ENCODE data around the gene AARS2. TPM values are rescaled to one million over a fixed set of nuclear protein-coding genes. Genes with fewer than 3 reads are reported as not detected.
A peak's percentile ranks its signal among the peaks of the same experiment; 100 is the strongest.

Gene AARS2
- total and polyA plus RNA-seq, 2 of the 8 experiments (the other 6 are each of a cell fraction or from before 2014, with no cell fraction given), result 8.6 to 20.4 TPM

DNA sequence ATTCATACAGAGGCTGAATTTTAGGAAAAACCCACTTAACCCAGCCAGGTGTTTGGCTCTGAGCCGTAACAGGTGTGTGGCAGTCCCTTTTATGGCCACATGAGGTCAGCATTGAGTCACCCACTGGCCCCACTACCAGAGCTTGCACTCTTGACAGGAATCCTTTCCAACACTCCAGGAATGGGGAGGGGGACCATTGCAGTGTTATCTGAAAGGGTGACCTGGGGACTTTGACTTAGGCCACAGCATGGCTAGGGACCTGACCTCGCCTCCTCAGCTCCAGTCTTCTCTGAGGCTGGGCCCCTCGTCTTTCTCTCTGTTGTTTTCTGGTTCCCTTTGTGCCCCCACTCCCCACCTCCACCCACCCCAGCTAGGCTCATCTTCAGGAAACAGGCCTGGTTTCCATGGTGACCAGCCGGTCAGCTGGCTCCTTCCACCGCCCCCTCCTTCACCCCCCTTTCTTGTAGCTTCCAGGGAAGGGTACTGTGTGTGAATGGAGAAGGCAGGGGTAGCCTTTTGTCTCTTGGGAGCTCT lies 45.0 kb downstream of the AARS2 start (continued):
- no peak for TF ChIP-seq SP2 (IDR thresholded peaks at IDR 0.05; ENCODE audit: low read length)
- TF ChIP-seq NRF1 (IDR thresholded peaks at IDR 0.05; ENCODE audit: low read depth, low read length), result no peak
- TF ChIP-seq SUZ12 (IDR thresholded peaks at IDR 0.05; ENCODE audit: low read length), result no peak
- TF ChIP-seq PHF8 (conservative IDR thresholded peaks at IDR 0.05; ENCODE audit: low read depth, low read length), result no peak
- no peak for TF ChIP-seq GTF2F1 (IDR thresholded peaks at IDR 0.05; ENCODE audit: borderline replicate concordance, low read depth, low read length)
- TF ChIP-seq GABPA (IDR thresholded peaks at IDR 0.05; ENCODE audit: borderline replicate concordance, insufficient read depth, low read length), result no peak
- no peak for TF ChIP-seq BCL11A (IDR thresholded peaks at IDR 0.05; ENCODE audit: low read depth in 2 of 2, low read length in 2 of 2)
- TF ChIP-seq SP1 (IDR thresholded peaks at IDR 0.05; ENCODE audit: low read depth, low read length), result no peak
- TF ChIP-seq RNF2 (IDR thresholded peaks at IDR 0.05; ENCODE audit: borderline replicate concordance, low read depth, low read length, missing control alignments, poor library complexity, severe bottlenecking), result no peak
- no peak for TF ChIP-seq CHD2 (IDR thresholded peaks at IDR 0.05; ENCODE audit: low read length)
- TF ChIP-seq TBP (IDR thresholded peaks at IDR 0.05; ENCODE audit: low read depth, low read length), result no peak
- no peak for TF ChIP-seq USF2 (IDR thresholded peaks at IDR 0.05; ENCODE audit: low read length)
- TF ChIP-seq SP4 (IDR thresholded peaks at IDR 0.05; ENCODE audit: low read length), result no peak
- TF ChIP-seq TEAD4 (IDR thresholded peaks at IDR 0.05; ENCODE audit: low read depth, low read length), result 0 out of 2 replicates have a peak, but pooled peaks have one; percentile 24
- no peak for TF ChIP-seq CBX5 (IDR thresholded peaks at IDR 0.05; ENCODE audit: low read depth, low read length)
- 0 out of 4 replicates have a peak, but pooled peaks have one; percentile 56 to 62 for TF ChIP-seq HDAC2 (IDR thresholded peaks at IDR 0.05; ENCODE audit: borderline replicate concordance in 1 of 2, low read depth in 2 of 2, low read length in 2 of 2)
- no peak for TF ChIP-seq JUN (IDR thresholded peaks at IDR 0.05; ENCODE audit: low read depth, low read length)
- no peak for TF ChIP-seq CBX8 (IDR thresholded peaks at IDR 0.05; ENCODE audit: borderline replicate concordance, low read depth, low read length)
- TF ChIP-seq RXRA (IDR thresholded peaks at IDR 0.05; ENCODE audit: insufficient read depth, low read depth, low read length), result no peak
- peak; percentile 97 for TF ChIP-seq TCF12 (IDR thresholded peaks at IDR 0.05; ENCODE audit: low read depth, low read length)
- no peak for TF ChIP-seq POU5F1 (IDR thresholded peaks at IDR 0.05; ENCODE audit: low read depth, low read length)
- peak in 2 of 3 experiments; percentile 94 to 98; a peak in 3 of 4 replicates for TF ChIP-seq CTCF (IDR thresholded peaks at IDR 0.05; ENCODE audit: control extremely low read depth in 1 of 3, insufficient read depth in 1 of 3, low read depth in 1 of 3, low read length in 3 of 3)
